Fibroblast of villous mesenchyme (primary cell): ENCODE results near the gene KLHL30. TPM values are rescaled to one million over a fixed set of nuclear protein-coding genes. Genes with fewer than 3 reads are reported as not detected.

ENCODE experiments used
- DNase-seq: peaks from one replicate; pipeline ENCODE4 v3.0.0-alpha.2; 2010; ENCODE audit warnings: low read depth
- H3K4me3 ChIP-seq: 2 replicates; pipeline ENCODE4 v1.5.1; 2011; ENCODE audit warnings: low read depth, mild to moderate bottlenecking, low read length
- CTCF ChIP-seq: IDR thresholded peaks from 2 replicates; pipeline ENCODE4 v1.5.1; 2012; ENCODE audit warnings: low read depth, mild to moderate bottlenecking, low read length; ENCODE audit not compliant: insufficient read depth
- total RNA-seq: library from RNA; depleted of rRNA; stranded (reverse); fragments of >200 nt; gene quantifications from 2 replicates; pipeline ENCODE4 v1.2.3, GENCODE V29; 2012

KLHL30 gene
- total RNA-seq, 1 donor: 0.43 TPM

DNA sequence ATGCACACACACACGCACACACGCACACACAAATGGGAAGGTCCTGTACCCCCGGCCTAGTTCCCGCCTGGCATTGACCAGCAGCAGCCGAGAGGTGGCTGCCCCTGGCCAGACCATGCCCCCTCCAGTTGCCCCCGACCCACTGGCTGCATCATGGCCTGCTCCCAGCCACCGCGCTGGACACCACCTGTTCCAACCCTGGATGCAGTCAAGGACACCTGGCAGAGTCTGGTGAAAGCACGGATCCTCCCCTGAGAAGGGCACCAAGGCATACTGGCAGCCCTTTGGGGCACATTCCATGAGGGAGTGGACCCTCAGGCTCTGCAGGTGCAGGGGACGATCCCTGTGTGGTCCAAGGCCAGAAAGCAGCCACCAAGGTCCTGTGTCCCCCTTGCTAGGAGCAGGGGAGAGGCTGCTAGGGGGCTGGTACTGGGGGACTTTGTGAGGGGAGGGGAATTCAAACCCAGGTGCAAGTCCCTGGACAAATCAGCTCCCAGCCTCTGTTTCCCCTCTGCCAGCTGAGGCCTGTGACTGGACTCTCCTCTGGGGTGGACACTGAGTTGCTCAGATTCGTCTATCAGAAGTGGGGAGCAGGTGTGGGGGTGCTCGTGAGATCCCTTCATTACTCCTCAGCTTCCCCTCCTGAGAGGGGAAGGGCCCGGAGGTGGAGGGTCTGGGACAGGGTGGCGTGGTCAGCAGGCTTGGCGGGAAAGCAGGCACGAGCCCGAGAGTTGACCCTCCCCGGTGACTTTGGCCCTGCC, 34.8 kb upstream of the KLHL30 start:
- H3K4me3 ChIP-seq: no peak overlapping the region
- no peak for TF ChIP-seq CTCF
- DNase-seq: no peak

GRCh38 chr2:238104226-238104690, 34.2 kb upstream of the KLHL30 start:
- DNase-seq: no peak
- no peak overlapping the region for H3K4me3 ChIP-seq
- TF ChIP-seq CTCF: no peak

GRCh38 chr2:238104691-238105371, 33.6 kb upstream of the KLHL30 start:
- no peak overlapping the region for H3K4me3 ChIP-seq
- no peak for TF ChIP-seq CTCF
- no peak for DNase-seq

DNA sequence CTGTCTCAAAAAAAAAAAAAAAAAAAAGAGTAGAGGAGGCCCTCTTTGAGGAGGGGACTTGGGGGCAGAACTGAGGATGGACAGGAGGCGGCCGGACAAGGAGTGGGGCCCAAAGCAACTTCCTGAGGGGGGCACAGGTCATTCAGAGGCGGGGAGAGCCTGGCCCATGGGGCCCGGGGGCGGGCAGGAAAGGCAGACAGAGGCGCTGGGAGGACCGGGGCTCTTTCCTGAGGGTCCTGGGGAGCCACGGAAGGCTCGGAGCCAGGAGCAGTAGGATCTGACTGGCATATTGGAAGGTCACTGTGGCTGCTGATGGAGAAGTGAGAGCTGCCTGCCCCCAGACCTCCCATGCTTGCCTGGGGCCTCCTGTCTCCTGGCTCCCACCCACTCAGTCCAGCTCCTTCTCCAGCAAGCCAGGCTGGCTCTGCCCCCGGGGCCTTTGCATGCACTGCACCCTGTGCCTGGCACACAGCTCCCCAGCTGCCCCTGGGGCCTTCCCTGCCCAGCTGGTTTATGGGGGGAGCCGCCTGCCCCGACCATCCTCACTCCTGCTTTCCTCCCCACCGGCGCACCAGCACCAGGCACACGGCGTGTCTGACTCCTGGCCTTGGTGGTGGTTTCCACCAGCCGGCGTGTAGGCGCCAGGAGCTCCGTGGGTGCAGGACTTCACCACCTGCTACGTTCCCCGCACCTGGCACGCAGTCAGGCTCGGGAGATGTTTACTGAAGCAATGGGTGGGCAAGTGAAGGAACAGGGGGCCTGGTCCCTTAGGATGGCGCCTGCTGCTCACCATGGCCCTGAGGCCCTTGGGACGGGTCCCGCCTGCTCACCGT, 32.7 kb upstream of the KLHL30 start:
- no peak for TF ChIP-seq CTCF
- no peak for DNase-seq
- no peak overlapping the region for H3K4me3 ChIP-seq

DNA sequence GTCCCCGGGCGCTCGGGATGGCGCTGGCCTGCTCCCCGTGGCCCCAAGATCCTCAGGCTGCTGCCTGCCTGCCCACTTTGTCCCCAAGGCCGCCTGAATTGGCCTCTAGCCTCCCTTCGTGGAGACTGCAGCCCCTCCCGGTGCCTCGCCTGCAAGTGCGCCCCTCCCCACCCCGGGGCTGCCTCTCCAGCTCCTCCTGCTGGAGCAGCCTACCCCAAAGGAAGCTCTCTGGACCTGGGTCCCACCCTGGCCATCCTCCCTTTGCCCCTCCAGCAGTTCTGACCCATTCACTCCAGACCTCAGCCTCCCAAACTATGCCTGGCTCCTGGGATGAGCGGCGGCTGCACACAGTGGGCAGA, 32.1 kb upstream of the KLHL30 start:
- DNase-seq: no peak
- TF ChIP-seq CTCF: no peak
- no peak overlapping the region for H3K4me3 ChIP-seq

DNA sequence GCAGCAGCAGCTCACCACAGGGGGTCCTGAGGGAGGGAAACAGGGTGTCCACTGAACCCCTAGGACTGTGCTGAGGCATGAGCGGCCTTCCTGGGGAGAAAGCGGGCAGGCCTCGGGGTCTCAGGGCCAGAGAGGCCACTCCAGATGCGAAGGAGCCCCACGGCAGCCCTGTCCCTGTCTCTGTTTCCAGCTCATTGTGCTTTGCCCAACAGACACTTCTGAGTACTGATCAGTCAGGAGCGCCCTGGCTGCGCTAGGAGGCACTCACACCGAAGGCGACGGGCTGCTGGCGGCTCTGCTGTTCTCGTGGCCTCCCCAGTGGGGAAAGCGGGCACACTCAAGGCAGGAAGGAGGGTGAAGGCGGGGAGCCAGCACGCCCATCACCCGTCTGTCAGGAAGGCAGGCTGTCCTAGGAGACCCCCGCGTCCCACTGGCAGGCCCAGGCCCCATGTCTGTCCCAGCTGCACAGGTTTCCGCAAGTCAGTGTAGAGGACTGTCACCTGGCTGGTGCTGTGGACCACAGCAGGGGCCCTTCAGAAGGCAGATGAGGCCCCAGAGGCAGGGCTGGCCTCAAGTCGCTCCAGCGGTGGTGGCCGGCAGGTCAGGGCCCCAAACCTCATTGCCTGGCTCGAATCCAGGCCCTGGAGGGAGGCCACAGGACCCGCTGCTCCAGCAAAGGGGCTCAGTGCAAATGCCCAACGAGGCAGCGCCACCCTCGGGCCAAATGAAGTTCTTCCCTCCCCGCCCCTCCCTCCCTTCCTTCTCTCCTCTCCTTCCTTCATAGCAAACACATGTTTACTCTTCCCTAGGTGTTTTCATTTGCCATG, 31.6 kb upstream of the KLHL30 start:
- DNase-seq: no peak
- peak; percentile 15 for TF ChIP-seq CTCF
- no peak overlapping the region for H3K4me3 ChIP-seq
